ENCODE results near the gene NOM1.
"Not testable (repeated sequence)": the region's sequence is repeated elsewhere in the genome, so short reads cannot be mapped to it uniquely, and the experiment has no call there.

- not testable (repeated sequence) for TF ChIP-seq CTCF (IDR thresholded peaks at IDR 0.05); SIN3A (IDR thresholded peaks at IDR 0.05; ENCODE audit: borderline replicate concordance, insufficient read depth, low read depth, low read length); POLR2AphosphoS5 (IDR thresholded peaks at IDR 0.05; ENCODE audit: low read depth, low read length); TCF7L2 (IDR thresholded peaks at IDR 0.05; ENCODE audit: low read depth, low read length)
- TF ChIP-seq, protein P1, sequence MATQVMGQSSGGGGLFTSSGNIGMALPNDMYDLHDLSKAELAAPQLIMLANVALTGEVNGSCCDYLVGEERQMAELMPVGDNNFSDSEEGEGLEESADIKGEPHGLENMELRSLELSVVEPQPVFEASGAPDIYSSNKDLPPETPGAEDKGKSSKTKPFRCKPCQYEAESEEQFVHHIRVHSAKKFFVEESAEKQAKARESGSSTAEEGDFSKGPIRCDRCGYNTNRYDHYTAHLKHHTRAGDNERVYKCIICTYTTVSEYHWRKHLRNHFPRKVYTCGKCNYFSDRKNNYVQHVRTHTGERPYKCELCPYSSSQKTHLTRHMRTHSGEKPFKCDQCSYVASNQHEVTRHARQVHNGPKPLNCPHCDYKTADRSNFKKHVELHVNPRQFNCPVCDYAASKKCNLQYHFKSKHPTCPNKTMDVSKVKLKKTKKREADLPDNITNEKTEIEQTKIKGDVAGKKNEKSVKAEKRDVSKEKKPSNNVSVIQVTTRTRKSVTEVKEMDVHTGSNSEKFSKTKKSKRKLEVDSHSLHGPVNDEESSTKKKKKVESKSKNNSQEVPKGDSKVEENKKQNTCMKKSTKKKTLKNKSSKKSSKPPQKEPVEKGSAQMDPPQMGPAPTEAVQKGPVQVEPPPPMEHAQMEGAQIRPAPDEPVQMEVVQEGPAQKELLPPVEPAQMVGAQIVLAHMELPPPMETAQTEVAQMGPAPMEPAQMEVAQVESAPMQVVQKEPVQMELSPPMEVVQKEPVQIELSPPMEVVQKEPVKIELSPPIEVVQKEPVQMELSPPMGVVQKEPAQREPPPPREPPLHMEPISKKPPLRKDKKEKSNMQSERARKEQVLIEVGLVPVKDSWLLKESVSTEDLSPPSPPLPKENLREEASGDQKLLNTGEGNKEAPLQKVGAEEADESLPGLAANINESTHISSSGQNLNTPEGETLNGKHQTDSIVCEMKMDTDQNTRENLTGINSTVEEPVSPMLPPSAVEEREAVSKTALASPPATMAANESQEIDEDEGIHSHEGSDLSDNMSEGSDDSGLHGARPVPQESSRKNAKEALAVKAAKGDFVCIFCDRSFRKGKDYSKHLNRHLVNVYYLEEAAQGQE (IDR thresholded peaks at IDR 0.05; ENCODE audit: insufficient read depth in 1 of 2, low read depth in 2 of 2, low read length in 1 of 2): not testable (repeated sequence)
Observed at GRCh38 chr7:156953215-156953614, 3.7 kb downstream of the NOM1 start.

All from Panc1 (cell line).